Psoas muscle (tissue), 8 donors: ENCODE measurements around the gene NTN5. TPM values are rescaled to one million over a fixed set of nuclear protein-coding genes. Genes with fewer than 3 reads are reported as not detected.

Experiments used
- ATAC-seq, 4 donors: fragments of 200-7000 bp; cut with Tn5 transposase; one replicate each; pipeline ENCODE4 v1.9.1; 2020; ENCODE audit warnings: moderate library complexity in 3 of 4, mild to moderate bottlenecking in 2 of 4
- DNase-seq, 2 donors: peaks; one replicate each; pipeline ENCODE4 v3.0.0-alpha.2; 2020
- H3K27ac ChIP-seq: fragments of 200-600 bp; one replicate; pipeline ENCODE4 v1.8.0; 2022
- H3K27me3 ChIP-seq, 3 donors: fragments of 200-600 bp in 1 of 3; one replicate each; pipeline versions ENCODE4 v1.6.1 to v1.8.0; 2013 to 2022; ENCODE audit warnings: low read length in 2 of 3, mild to moderate bottlenecking in 2 of 3, moderate library complexity in 1 of 3; ENCODE audit not compliant: insufficient read depth in 3 of 3
- H3K36me3 ChIP-seq, 2 donors: fragments of 200-600 bp in 1 of 2; one replicate each; pipeline versions ENCODE4 v1.6.1 to v1.8.0; 2013 to 2022; ENCODE audit warnings: low read depth in 1 of 2, mild to moderate bottlenecking in 1 of 2, moderate library complexity in 1 of 2; ENCODE audit not compliant: insufficient read depth in 1 of 2
- H3K4me1 ChIP-seq: fragments of 200-600 bp; one replicate; pipeline ENCODE4 v1.8.0; 2022
- H3K4me3 ChIP-seq: fragments of 200-600 bp; one replicate; pipeline ENCODE4 v1.8.0; 2022; ENCODE audit warnings: mild to moderate bottlenecking
- H3K9me3 ChIP-seq: fragments of 200-600 bp; one replicate; pipeline ENCODE4 v1.8.0; 2022
- WGBS, 3 donors: extraction: QIAGEN DNeasy Blood & Tissue Kit; methylation state at CpG; one replicate each; pipeline versions ENCODE4 v1.1.6 to v1.1.7; 2013; 5-methylcytosine and 5-hydroxymethylcytosine counted together
- intact Hi-C, 2 donors: fragments of 100-400 bp; cut with DNase I; formaldehyde crosslinking; loops; one replicate each; pipeline versions ENCODE4 v1.11.0 to v1.14.2; 2022
- long read RNA-seq, 2 donors: library from polyadenylated mRNA; unstranded; transcript quantifications; one replicate each; pipeline ENCODE4 v2.0.0, GENCODE V29; 2021
- polyA plus RNA-seq, 3 donors: library from polyadenylated mRNA; stranded (reverse); fragments of 200-250 nt; gene quantifications; one replicate each; pipeline ENCODE4 v1.2.3, GENCODE V29; 2013
- total RNA-seq, 4 donors: library from RNA; stranded (reverse); fragmentation: NEBNext Ultra II Directional in 2 of 4; extraction: Animal tissue kit (Norgen Biotek cat#: 25700) in 2 of 4; gene quantifications; one replicate each; pipeline versions ENCODE4 v1.2.1 to v1.2.4, GENCODE V29; 2021 to 2023
- TF ChIP-seq, protein P1 (sequence below): fragments of 200-600 bp; IDR thresholded peaks from one replicate; pipeline ENCODE4 v1.8.0; 2022; ENCODE audit warnings: antibody characterized with exemption
- donor health status: healthy with polysubstance abuse.
- donor health status: DM: no; HTN: no; CAD: no; lungs with moderate emphysema.
- donor health status: Bipolar disorder and iron deficiency.
- donor health status: healthy.
- donor health status: DM: yes; HTN: yes; CAD: no.
- donor health status: DM: no; HTN: no; CAD: no.
- donor health status: DM: no; HTN: no; CAD: no.
- donor health status: DM: yes; HTN: yes; CAD: no.

NTN5 gene, protein sequence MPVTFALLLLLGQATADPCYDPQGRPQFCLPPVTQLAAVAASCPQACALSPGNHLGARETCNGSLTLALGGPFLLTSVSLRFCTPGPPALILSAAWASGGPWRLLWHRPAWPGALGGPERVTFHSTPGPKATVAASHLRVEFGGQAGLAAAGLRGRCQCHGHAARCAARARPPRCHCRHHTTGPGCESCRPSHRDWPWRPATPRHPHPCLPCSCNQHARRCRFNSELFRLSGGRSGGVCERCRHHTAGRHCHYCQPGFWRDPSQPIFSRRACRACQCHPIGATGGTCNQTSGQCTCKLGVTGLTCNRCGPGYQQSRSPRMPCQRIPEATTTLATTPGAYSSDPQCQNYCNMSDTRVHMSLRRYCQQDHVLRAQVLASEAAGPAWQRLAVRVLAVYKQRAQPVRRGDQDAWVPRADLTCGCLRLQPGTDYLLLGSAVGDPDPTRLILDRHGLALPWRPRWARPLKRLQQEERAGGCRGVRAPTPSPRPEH
- under 1 TPM in 1 of 4 donors, not detected in 3; 0.21 TPM for total RNA-seq
- polyA plus RNA-seq = under 1 TPM in 1 of 3 donors, not detected in 2; 0.04 TPM
- long read RNA-seq, donor 1 = 0 reads
- long read RNA-seq, donor 2 = 0 reads

DNA sequence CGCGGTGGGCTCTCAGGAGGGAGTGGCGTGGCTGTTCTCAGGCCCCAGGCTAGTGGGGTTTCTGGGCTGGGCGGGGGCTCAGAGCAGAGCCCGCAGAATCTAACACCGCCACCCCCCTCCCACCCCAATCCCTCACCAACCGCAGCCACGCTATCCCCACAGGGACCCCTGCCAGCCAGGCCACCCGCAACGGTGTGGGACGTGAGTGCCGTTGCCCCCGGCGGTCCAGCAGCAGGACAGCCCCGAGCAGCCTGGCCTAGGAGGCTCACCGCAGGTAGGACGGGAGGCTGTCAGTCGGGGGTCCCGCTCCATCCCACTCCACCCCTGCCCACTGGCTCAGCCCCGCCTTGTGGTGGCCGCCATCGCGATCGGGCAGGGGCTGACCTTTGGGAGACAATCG is at the start of gene NTN5:
TSS of gene NTN5 (minus strand) at position 24 of the 400 bp plus-strand sequence. CDS start 2,031 bp downstream, outside the sequence.
- intact Hi-C loops = loop anchor here (10.0 kb wide), 2 partner anchors 162 to 172 kb away; partner anchors contain the start of gene HSD17B14 (in 1 of the 2)

DNA sequence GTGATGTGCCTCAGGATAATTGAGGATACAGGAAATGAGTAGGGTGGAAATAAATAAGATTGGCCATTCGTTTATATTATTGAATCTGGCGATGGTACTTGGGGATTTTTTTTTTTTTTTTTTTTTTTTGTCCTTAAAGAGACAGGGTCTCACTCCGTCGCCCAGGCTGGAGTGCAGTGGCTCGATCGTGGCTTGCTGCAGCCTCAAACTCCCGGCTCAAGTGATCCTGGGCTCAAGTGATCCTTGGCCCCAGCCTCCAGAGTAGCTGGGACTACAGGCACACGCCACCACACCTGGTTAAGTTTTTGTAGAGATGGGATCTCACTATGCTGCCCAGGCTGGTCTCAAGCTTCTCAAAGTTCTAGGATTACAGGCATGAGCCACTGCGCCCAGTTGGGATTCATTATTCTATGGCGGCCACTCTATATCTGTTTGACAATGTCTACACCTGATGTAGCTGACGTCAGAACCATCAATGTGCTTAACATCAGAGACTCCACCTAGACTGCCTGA is 49.4 kb upstream of the NTN5 start:
- H3K4me3 ChIP-seq = no peak overlapping the region
- intact Hi-C loops = no loop called here
- no peaks in the 10 kb centered on the region for H3K27me3 ChIP-seq
- H3K27ac ChIP-seq = no peak overlapping the region
- no peak for DNase-seq
- no peak for ATAC-seq
- H3K9me3 ChIP-seq = no peaks in the 10 kb centered on the region
- 79 to 84% (median 82%) methylated on average over 11 of the region's 11 CpGs for WGBS, 3 donors
- TF ChIP-seq, protein P1, sequence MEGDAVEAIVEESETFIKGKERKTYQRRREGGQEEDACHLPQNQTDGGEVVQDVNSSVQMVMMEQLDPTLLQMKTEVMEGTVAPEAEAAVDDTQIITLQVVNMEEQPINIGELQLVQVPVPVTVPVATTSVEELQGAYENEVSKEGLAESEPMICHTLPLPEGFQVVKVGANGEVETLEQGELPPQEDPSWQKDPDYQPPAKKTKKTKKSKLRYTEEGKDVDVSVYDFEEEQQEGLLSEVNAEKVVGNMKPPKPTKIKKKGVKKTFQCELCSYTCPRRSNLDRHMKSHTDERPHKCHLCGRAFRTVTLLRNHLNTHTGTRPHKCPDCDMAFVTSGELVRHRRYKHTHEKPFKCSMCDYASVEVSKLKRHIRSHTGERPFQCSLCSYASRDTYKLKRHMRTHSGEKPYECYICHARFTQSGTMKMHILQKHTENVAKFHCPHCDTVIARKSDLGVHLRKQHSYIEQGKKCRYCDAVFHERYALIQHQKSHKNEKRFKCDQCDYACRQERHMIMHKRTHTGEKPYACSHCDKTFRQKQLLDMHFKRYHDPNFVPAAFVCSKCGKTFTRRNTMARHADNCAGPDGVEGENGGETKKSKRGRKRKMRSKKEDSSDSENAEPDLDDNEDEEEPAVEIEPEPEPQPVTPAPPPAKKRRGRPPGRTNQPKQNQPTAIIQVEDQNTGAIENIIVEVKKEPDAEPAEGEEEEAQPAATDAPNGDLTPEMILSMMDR = no peak
- peaks cover 9% of the 10 kb centered on the region for H3K4me1 ChIP-seq
- no peaks in the 10 kb centered on the region for H3K36me3 ChIP-seq

More for the DNA sequence above, at the start of gene NTN5:
- Histone ChIP-seq H3K4me3 (no peak within 1 kb of the TSS), H3K27me3 (no peaks in the 10 kb centered on the region), H3K4me1 (peaks cover 9% of the 10 kb centered on the region), H3K9me3 (no peaks in the 10 kb centered on the region), H3K27ac (no peak within 1 kb of the TSS), H3K36me3 (no peaks in the 10 kb centered on the region)
- TF ChIP-seq, protein P1 = no peak
- WGBS, 3 donors = 83 to 87% (median 86%) methylated on average over 24 to 25 of the region's 25 CpGs
- ATAC-seq = no peak
- no peak for DNase-seq

DNA sequence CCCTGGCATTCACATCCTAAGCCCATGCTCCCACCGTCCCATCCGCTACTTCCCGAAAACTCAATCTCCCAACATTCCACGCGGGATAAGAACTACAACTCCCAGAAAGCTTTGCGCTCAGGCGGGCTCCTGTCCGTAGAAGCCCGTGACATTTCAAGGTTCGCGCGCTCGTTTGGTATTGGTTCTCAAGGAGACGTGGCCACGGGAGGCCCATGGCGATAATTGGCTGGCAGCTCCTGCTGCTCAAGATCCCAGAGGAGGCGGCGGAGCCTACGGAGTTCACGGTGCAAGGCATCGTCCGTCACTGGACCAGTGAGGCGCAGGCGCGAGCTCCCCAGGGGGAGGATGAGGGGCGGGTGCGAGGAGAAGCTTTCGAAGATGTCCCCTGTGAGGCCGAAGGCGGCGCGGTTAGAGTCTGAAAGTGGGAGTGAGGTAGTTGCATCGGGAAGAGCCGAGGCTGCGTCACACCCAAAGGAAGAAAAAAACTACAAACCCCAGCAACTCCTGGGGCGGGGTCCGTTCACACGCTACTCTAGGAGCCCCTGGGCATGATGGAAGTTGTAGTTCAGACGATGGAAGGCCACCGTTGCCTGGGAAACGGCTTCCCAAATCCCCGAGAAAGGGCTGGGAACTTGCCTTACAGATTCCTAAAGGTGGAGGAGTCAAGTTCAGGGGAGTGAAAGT is 47.9 kb upstream of the NTN5 start:
- intact Hi-C loops = no loop called here
- Histone ChIP-seq H3K27ac (peak overlapping the region; percentile 91), H3K9me3 (no peaks in the 10 kb centered on the region), H3K4me3 (peak overlapping the region; percentile 78), H3K27me3 (no peaks in the 10 kb centered on the region), H3K4me1 (peaks cover 20% of the 10 kb centered on the region), H3K36me3 (no peaks in the 10 kb centered on the region)
- TF ChIP-seq, protein P1 = no peak
- ATAC-seq (peak; percentile 81 to 89 (median 86)), DNase-seq (peak; percentile 98 to 100)
- WGBS, 3 donors = 14 to 17% (median 14%) methylated on average over 42 of the region's 42 CpGs

DNA sequence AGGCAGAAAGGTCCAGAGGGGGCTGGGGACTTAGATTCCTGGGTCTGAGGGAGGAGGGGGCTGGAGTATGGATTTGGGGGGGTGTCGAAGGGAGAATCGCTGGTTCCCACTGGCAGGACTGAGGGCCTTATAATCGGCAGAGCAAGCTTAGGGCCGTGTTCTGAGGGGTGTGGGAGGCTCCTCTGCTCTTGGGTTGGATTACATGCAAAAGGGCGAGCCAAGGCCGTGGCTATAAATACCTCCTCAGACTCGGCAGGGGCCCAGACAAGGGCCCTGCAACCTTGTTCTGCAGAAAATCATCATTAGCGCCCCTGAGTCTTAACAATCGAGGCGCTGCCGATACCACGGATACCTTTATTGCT is 47.4 kb upstream of the NTN5 start:
- peak overlapping the region; percentile 91 for H3K27ac ChIP-seq
- intact Hi-C loops = no loop called here
- H3K27me3 ChIP-seq = no peaks in the 10 kb centered on the region
- 10 to 14% (median 13%) methylated on average over 12 of the region's 12 CpGs for WGBS, 3 donors
- peaks cover 26% of the 10 kb centered on the region for H3K4me1 ChIP-seq
- ATAC-seq (peak; percentile 68 to 78 (median 70)), DNase-seq (peak; percentile 51 to 84)
- H3K9me3 ChIP-seq = no peaks in the 10 kb centered on the region
- TF ChIP-seq, protein P1 = no peak
- H3K4me3 ChIP-seq = peak overlapping the region; percentile 78
- H3K36me3 ChIP-seq = no peaks in the 10 kb centered on the region
